Keratinocyte (primary cell): ENCODE measurements around the gene PDE3A. TPM values are rescaled to one million over a fixed set of nuclear protein-coding genes. Genes with fewer than 3 reads are reported as not detected.

Source experiments
- DNase-seq: peaks from one replicate; pipeline ENCODE4 v3.0.0-alpha.2; 2011; ENCODE audit warnings: low read depth, missing footprints, low spot score
- FAIRE-seq: peaks from 2 replicates; lab custom pipeline; 2011; peaks lifted over from hg19 to GRCh38; lab: Jason Lieb, UNC
- H2AFZ ChIP-seq: 2 replicates; pipeline ENCODE4 v1.6.0; 2012; ENCODE audit warnings: low read length, control low read depth, inconsistent platforms; ENCODE audit not compliant: control insufficient read depth
- H3K27ac ChIP-seq: 2 replicates; pipeline ENCODE4 v1.5.1; 2011; ENCODE audit warnings: low read length; ENCODE audit not compliant: control insufficient read depth, insufficient read depth
- H3K27me3 ChIP-seq: 3 replicates; pipeline ENCODE4 v1.6.0; 2011; ENCODE audit warnings: low read length; ENCODE audit not compliant: control insufficient read depth, insufficient read depth; ENCODE audit errors: extremely low read depth
- H3K36me3 ChIP-seq, 2 experiments: 2 replicates in 1 of 2; 3 replicates in 1 of 2; pipeline ENCODE4 v1.5.1; 2011; ENCODE audit warnings: low read length in 2 of 2, mild to moderate bottlenecking in 1 of 2; ENCODE audit not compliant: control insufficient read depth in 2 of 2, insufficient read depth in 2 of 2; ENCODE audit errors: extremely low read depth in 1 of 2
- H3K4me1 ChIP-seq: 3 replicates; pipeline ENCODE4 v1.5.1; 2011; ENCODE audit warnings: low read length; ENCODE audit not compliant: control insufficient read depth, insufficient read depth; ENCODE audit errors: extremely low read depth
- H3K4me2 ChIP-seq: 3 replicates; pipeline ENCODE4 v1.6.0; 2011; ENCODE audit warnings: low read depth, low read length; ENCODE audit not compliant: control insufficient read depth, insufficient read depth; ENCODE audit errors: extremely low read depth
- H3K4me3 ChIP-seq, 3 experiments: fragments of 200-600 bp in 1 of 3; sonication (generic) in 1 of 3; 2 replicates in 2 of 3; 3 replicates in 1 of 3; pipeline ENCODE4 v1.5.1; 2011 to 2016; ENCODE audit warnings: low read length in 3 of 3, mild to moderate bottlenecking in 3 of 3, control low read depth in 2 of 3, inconsistent platforms in 1 of 3, low read depth in 1 of 3, mixed read lengths in 1 of 3, mixed run types in 1 of 3, moderate library complexity in 1 of 3; ENCODE audit not compliant: control insufficient read depth in 2 of 3, insufficient read depth in 2 of 3; ENCODE audit errors: extremely low read depth in 1 of 3
- H3K79me2 ChIP-seq: 2 replicates; pipeline ENCODE4 v1.6.0; 2012; ENCODE audit warnings: low read length; ENCODE audit not compliant: control insufficient read depth, insufficient read depth
- H3K9ac ChIP-seq: 3 replicates; pipeline ENCODE4 v1.6.0; 2011; ENCODE audit warnings: low read length; ENCODE audit not compliant: control insufficient read depth, insufficient read depth; ENCODE audit errors: extremely low read depth
- H3K9me1 ChIP-seq: 3 replicates; pipeline ENCODE4 v1.6.0; 2011; ENCODE audit warnings: low read length; ENCODE audit not compliant: control insufficient read depth, insufficient read depth; ENCODE audit errors: extremely low read depth
- H3K9me3 ChIP-seq: 2 replicates; pipeline ENCODE4 v1.5.1; 2012; ENCODE audit warnings: low read depth, low read length; ENCODE audit not compliant: control insufficient read depth
- H4K20me1 ChIP-seq: 3 replicates; pipeline ENCODE4 v1.6.0; 2011; ENCODE audit warnings: low read length; ENCODE audit not compliant: control insufficient read depth, insufficient read depth; ENCODE audit errors: extremely low read depth
- CTCF ChIP-seq, 3 experiments: IDR thresholded peaks in 1 of 3; conservative IDR thresholded peaks in 1 of 3; optimal IDR thresholded peaks in 1 of 3; 2 replicates in 2 of 3; 3 replicates in 1 of 3; pipeline versions ENCODE3 to v1.5.1; 2011; ENCODE audit warnings: low read length in 3 of 3, mild to moderate bottlenecking in 3 of 3, moderate library complexity in 2 of 3, control low read depth in 1 of 3, inconsistent platforms in 1 of 3; ENCODE audit not compliant: insufficient read depth in 2 of 3; ENCODE audit errors: extremely low read depth in 1 of 3
- EZH2 ChIP-seq: IDR thresholded peaks from one replicate; pipeline ENCODE4 v1.6.1; 2012; ENCODE audit warnings: inconsistent platforms, mild to moderate bottlenecking, low read length, moderate library complexity
- dilution Hi-C: fragments of 300-500 bp; cut with MboI; formaldehyde crosslinking; loops from one replicate; pipeline ENCODE4 v1.7.0; 2020; ENCODE audit warnings: low sequenced_read_pairs; ENCODE audit not compliant: extremely low pct_ligation_motif_present
- polyA plus RNA-seq, 5 experiments: library from polyadenylated mRNA; depleted of rRNA in 3 of 5; stranded (reverse) in 3 of 5; stranded (forward) in 1 of 5; unstranded in 1 of 5; fragments of >200 nt; gene quantifications; 1 replicate in 1 of 5; 2 replicates in 3 of 5; 3 replicates in 1 of 5; pipeline versions ENCODE4 v1.2.1 to v1.2.3, GENCODE V29; 2011 to 2012; ENCODE audit warnings: missing spikeins in 2 of 5, low read depth in 1 of 5, low replicate concordance in 1 of 5

PDE3A gene
- polyA plus RNA-seq, 1 donor (not counting 4 experiments of a cell fraction or from before 2014, with no cell fraction given), result 0.01 TPM

- H3K4me1 ChIP-seq, result no peaks in the 10 kb centered on the region
- no peaks in the 10 kb centered on the region for H3K9me1 ChIP-seq
- H3K36me3 ChIP-seq, result no peaks in the 10 kb centered on the region
- no peak for TF ChIP-seq CTCF (optimal IDR thresholded peaks at IDR 0.05 in 1 of 3, IDR thresholded peaks at IDR 0.05 in 1 of 3, conservative IDR thresholded peaks at IDR 0.05 in 1 of 3; ENCODE audit: extremely low read depth in 1 of 3, insufficient read depth in 2 of 3, low read length in 3 of 3)
- TF ChIP-seq EZH2, result no peak
- no peaks in the 10 kb centered on the region for H4K20me1 ChIP-seq
- no peaks in the 10 kb centered on the region for H3K27me3 ChIP-seq
- no peak overlapping the region for H3K27ac ChIP-seq
- no peak overlapping the region for H3K4me3 ChIP-seq
- no peaks in the 10 kb centered on the region for H3K79me2 ChIP-seq
- dilution Hi-C loops, result no loop called here
- FAIRE-seq, result no peak
- H2AFZ ChIP-seq, result no peak overlapping the region
- no peak overlapping the region for H3K9ac ChIP-seq
- no peak overlapping the region for H3K4me2 ChIP-seq
- DNase-seq, result no peak
- peaks cover 2% of the 10 kb centered on the region for H3K9me3 ChIP-seq
Observed at GRCh38 chr12:20493934-20494333, 125.6 kb downstream of the PDE3A start.

GRCh38 chr12:20494851-20495250 lies 126.5 kb downstream of the PDE3A start:
- no peaks in the 10 kb centered on the region for H3K9me1 ChIP-seq
- H2AFZ ChIP-seq, result no peak overlapping the region
- no peak overlapping the region for H3K4me2 ChIP-seq
- H4K20me1 ChIP-seq, result no peaks in the 10 kb centered on the region
- H3K36me3 ChIP-seq, result no peaks in the 10 kb centered on the region
- H3K9ac ChIP-seq, result no peak overlapping the region
- TF ChIP-seq CTCF (optimal IDR thresholded peaks at IDR 0.05 in 1 of 3, IDR thresholded peaks at IDR 0.05 in 1 of 3, conservative IDR thresholded peaks at IDR 0.05 in 1 of 3; ENCODE audit: extremely low read depth in 1 of 3, insufficient read depth in 2 of 3, low read length in 3 of 3), result no peak
- no peak for TF ChIP-seq EZH2
- DNase-seq (no peak), FAIRE-seq (no peak)
- no peak overlapping the region for H3K4me3 ChIP-seq
- H3K79me2 ChIP-seq, result no peaks in the 10 kb centered on the region
- H3K9me3 ChIP-seq, result peaks cover 2% of the 10 kb centered on the region
- H3K4me1 ChIP-seq, result no peaks in the 10 kb centered on the region
- H3K27me3 ChIP-seq, result no peaks in the 10 kb centered on the region
- no peak overlapping the region for H3K27ac ChIP-seq
- dilution Hi-C loops, result no loop called here
